ENCODE measurements around the gene LSM14A. TPM values are rescaled to one million over a fixed set of nuclear protein-coding genes. Genes with fewer than 3 reads are reported as not detected.

Gene LSM14A
- polyA plus RNA-seq, 1 donor = 77.2 TPM

Other genes starting within 250 kb of the LSM14A start
- gene GARRE1, start 82.0 kb downstream of the LSM14A start, polyA plus RNA-seq (ENCODE audit: insufficient read length) = 21.7 TPM
- gene GPI, start 192.7 kb downstream of the LSM14A start, polyA plus RNA-seq (ENCODE audit: insufficient read length) = 162 TPM
- gene PDCD2L, start 231.9 kb downstream of the LSM14A start, polyA plus RNA-seq (ENCODE audit: insufficient read length) = 15.7 TPM